ENCODE data around the gene CCDC179. TPM values are rescaled to one million over a fixed set of nuclear protein-coding genes. Genes with fewer than 3 reads are reported as not detected.

CCDC179 gene
- total RNA-seq, 1 experiment from 2014 or later = not detected

DNA sequence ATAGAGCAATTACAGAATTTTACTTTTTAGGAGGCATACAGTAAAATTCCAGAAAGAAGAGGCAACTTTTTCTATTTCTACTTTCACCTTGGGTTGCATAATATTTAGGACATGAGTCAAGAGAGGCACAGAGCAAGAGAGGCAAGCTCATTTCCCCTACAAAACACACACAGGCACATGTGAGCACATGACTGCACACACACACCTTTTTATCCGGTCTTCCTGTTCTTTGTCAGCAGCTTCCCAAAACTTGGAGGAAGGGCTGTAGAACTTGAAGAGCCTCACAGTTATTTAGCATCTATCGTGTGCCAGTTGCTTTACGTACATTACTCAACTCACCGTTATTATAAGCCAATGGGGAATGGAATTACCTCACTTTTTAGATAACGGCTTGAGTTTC lies 37.8 kb upstream of the CCDC179 start:
- ChIA-PET POLR2A (no interaction called here), CTCF (no interaction called here)
- Mint-ChIP-seq H3K27me3 (ENCODE audit: low read depth) (no peaks in the 10 kb centered on the region), H3K36me3 (0 out of 2 replicates have a peak, but pooled peaks cover 3% of the 10 kb centered on the region), H3K4me3 (no peak overlapping the region), H3K4me1 (peaks cover 4% of the 10 kb centered on the region), H3K9me3 (peaks cover 23% of the 10 kb centered on the region), H3K27ac (no peak overlapping the region)
- ATAC-seq (no peak), DNase-seq (ENCODE audit: low spot score) (no peak)
- TF ChIP-seq, protein P1, sequence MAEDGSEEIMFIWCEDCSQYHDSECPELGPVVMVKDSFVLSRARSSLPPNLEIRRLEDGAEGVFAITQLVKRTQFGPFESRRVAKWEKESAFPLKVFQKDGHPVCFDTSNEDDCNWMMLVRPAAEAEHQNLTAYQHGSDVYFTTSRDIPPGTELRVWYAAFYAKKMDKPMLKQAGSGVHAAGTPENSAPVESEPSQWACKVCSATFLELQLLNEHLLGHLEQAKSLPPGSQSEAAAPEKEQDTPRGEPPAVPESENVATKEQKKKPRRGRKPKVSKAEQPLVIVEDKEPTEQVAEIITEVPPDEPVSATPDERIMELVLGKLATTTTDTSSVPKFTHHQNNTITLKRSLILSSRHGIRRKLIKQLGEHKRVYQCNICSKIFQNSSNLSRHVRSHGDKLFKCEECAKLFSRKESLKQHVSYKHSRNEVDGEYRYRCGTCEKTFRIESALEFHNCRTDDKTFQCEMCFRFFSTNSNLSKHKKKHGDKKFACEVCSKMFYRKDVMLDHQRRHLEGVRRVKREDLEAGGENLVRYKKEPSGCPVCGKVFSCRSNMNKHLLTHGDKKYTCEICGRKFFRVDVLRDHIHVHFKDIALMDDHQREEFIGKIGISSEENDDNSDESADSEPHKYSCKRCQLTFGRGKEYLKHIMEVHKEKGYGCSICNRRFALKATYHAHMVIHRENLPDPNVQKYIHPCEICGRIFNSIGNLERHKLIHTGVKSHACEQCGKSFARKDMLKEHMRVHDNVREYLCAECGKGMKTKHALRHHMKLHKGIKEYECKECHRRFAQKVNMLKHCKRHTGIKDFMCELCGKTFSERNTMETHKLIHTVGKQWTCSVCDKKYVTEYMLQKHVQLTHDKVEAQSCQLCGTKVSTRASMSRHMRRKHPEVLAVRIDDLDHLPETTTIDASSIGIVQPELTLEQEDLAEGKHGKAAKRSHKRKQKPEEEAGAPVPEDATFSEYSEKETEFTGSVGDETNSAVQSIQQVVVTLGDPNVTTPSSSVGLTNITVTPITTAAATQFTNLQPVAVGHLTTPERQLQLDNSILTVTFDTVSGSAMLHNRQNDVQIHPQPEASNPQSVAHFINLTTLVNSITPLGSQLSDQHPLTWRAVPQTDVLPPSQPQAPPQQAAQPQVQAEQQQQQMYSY (CRISPR knock-in tag; IDR thresholded peaks at IDR 0.05) = no peak
- TF ChIP-seq ZNF232 (CRISPR knock-in tag; IDR thresholded peaks at IDR 0.05) = no peak
- TF ChIP-seq, protein P2, sequence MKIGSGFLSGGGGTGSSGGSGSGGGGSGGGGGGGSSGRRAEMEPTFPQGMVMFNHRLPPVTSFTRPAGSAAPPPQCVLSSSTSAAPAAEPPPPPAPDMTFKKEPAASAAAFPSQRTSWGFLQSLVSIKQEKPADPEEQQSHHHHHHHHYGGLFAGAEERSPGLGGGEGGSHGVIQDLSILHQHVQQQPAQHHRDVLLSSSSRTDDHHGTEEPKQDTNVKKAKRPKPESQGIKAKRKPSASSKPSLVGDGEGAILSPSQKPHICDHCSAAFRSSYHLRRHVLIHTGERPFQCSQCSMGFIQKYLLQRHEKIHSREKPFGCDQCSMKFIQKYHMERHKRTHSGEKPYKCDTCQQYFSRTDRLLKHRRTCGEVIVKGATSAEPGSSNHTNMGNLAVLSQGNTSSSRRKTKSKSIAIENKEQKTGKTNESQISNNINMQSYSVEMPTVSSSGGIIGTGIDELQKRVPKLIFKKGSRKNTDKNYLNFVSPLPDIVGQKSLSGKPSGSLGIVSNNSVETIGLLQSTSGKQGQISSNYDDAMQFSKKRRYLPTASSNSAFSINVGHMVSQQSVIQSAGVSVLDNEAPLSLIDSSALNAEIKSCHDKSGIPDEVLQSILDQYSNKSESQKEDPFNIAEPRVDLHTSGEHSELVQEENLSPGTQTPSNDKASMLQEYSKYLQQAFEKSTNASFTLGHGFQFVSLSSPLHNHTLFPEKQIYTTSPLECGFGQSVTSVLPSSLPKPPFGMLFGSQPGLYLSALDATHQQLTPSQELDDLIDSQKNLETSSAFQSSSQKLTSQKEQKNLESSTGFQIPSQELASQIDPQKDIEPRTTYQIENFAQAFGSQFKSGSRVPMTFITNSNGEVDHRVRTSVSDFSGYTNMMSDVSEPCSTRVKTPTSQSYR (CRISPR knock-in tag; IDR thresholded peaks at IDR 0.05) = no peak
- TF ChIP-seq IRF2 (CRISPR knock-in tag; IDR thresholded peaks at IDR 0.05; ENCODE audit: borderline replicate concordance, low read depth) = no peak
- TF ChIP-seq ZNF219 (CRISPR knock-in tag; IDR thresholded peaks at IDR 0.05; ENCODE audit: borderline replicate concordance) = no peak
- no peak for TF ChIP-seq CBFB (CRISPR knock-in tag; IDR thresholded peaks at IDR 0.05; ENCODE audit: low read depth)
- TF ChIP-seq NR2C2 (CRISPR knock-in tag; IDR thresholded peaks at IDR 0.05) = no peak
- TF ChIP-seq TCF7 (CRISPR knock-in tag; IDR thresholded peaks at IDR 0.05; ENCODE audit: low read depth) = no peak
- TF ChIP-seq, protein P3, sequence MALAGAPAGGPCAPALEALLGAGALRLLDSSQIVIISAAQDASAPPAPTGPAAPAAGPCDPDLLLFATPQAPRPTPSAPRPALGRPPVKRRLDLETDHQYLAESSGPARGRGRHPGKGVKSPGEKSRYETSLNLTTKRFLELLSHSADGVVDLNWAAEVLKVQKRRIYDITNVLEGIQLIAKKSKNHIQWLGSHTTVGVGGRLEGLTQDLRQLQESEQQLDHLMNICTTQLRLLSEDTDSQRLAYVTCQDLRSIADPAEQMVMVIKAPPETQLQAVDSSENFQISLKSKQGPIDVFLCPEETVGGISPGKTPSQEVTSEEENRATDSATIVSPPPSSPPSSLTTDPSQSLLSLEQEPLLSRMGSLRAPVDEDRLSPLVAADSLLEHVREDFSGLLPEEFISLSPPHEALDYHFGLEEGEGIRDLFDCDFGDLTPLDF (CRISPR knock-in tag; IDR thresholded peaks at IDR 0.05) = no peak
- TF ChIP-seq FOXK1 (CRISPR knock-in tag; IDR thresholded peaks at IDR 0.05) = no peak
- TF ChIP-seq, protein P4, sequence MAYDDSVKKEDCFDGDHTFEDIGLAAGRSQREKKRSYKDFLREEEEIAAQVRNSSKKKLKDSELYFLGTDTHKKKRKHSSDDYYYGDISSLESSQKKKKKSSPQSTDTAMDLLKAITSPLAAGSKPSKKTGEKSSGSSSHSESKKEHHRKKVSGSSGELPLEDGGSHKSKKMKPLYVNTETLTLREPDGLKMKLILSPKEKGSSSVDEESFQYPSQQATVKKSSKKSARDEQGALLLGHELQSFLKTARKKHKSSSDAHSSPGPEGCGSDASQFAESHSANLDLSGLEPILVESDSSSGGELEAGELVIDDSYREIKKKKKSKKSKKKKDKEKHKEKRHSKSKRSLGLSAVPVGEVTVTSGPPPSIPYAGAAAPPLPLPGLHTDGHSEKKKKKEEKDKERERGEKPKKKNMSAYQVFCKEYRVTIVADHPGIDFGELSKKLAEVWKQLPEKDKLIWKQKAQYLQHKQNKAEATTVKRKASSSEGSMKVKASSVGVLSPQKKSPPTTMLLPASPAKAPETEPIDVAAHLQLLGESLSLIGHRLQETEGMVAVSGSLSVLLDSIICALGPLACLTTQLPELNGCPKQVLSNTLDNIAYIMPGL (CRISPR knock-in tag; IDR thresholded peaks at IDR 0.05) = no peak
- no peak for TF ChIP-seq MXD4 (CRISPR knock-in tag; IDR thresholded peaks at IDR 0.05; ENCODE audit: borderline replicate concordance)
- TF ChIP-seq ETV6 (CRISPR knock-in tag; IDR thresholded peaks at IDR 0.05) = no peak
- TF ChIP-seq, protein P5, sequence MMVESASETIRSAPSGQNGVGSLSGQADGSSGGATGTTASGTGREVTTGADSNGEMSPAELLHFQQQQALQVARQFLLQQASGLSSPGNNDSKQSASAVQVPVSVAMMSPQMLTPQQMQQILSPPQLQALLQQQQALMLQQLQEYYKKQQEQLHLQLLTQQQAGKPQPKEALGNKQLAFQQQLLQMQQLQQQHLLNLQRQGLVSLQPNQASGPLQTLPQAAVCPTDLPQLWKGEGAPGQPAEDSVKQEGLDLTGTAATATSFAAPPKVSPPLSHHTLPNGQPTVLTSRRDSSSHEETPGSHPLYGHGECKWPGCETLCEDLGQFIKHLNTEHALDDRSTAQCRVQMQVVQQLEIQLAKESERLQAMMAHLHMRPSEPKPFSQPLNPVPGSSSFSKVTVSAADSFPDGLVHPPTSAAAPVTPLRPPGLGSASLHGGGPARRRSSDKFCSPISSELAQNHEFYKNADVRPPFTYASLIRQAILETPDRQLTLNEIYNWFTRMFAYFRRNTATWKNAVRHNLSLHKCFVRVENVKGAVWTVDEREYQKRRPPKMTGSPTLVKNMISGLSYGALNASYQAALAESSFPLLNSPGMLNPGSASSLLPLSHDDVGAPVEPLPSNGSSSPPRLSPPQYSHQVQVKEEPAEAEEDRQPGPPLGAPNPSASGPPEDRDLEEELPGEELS (CRISPR knock-in tag; IDR thresholded peaks at IDR 0.05) = no peak

DNA sequence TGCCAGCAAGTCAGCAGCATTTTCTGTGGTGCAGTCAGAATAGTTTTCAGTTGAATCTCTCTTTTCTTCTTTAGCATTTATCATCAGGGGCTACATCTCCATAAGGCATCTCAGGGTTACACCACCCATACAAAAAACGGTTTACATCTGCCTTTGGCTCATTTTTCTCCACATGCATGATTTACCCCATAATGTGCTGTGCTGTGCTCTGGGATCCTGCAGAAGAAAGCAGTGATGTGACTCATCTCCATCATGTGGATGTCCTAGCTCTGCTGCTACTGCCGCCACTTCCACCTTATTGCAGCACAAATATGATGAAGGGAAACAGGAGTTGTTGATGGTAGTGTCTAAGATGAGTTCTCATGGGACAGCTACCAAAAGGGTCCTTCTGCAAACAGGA lies 30.0 kb upstream of the CCDC179 start:
- no peak for ATAC-seq
- CTCF ChIA-PET = no interaction called here
- no peaks in the 10 kb centered on the region for H3K27me3 Mint-ChIP-seq (ENCODE audit: low read depth)
- DNase-seq (ENCODE audit: low spot score) = no peak
- H3K9me3 Mint-ChIP-seq = peaks cover 20% of the 10 kb centered on the region
- POLR2A ChIA-PET = no interaction called here
- H3K27ac Mint-ChIP-seq = no peak overlapping the region
- no peaks in the 10 kb centered on the region for H3K36me3 Mint-ChIP-seq
- no peaks in the 10 kb centered on the region for H3K4me1 Mint-ChIP-seq
- H3K4me3 Mint-ChIP-seq = no peak overlapping the region
- TF ChIP-seq, protein P6, sequence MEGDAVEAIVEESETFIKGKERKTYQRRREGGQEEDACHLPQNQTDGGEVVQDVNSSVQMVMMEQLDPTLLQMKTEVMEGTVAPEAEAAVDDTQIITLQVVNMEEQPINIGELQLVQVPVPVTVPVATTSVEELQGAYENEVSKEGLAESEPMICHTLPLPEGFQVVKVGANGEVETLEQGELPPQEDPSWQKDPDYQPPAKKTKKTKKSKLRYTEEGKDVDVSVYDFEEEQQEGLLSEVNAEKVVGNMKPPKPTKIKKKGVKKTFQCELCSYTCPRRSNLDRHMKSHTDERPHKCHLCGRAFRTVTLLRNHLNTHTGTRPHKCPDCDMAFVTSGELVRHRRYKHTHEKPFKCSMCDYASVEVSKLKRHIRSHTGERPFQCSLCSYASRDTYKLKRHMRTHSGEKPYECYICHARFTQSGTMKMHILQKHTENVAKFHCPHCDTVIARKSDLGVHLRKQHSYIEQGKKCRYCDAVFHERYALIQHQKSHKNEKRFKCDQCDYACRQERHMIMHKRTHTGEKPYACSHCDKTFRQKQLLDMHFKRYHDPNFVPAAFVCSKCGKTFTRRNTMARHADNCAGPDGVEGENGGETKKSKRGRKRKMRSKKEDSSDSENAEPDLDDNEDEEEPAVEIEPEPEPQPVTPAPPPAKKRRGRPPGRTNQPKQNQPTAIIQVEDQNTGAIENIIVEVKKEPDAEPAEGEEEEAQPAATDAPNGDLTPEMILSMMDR (IDR thresholded peaks at IDR 0.05) = no peak
- TF ChIP-seq KAT7 (CRISPR knock-in tag; IDR thresholded peaks at IDR 0.05; ENCODE audit: borderline replicate concordance) = no peak
- no peak for TF ChIP-seq ZNF416 (CRISPR knock-in tag; IDR thresholded peaks at IDR 0.05)
- TF ChIP-seq, protein P7, sequence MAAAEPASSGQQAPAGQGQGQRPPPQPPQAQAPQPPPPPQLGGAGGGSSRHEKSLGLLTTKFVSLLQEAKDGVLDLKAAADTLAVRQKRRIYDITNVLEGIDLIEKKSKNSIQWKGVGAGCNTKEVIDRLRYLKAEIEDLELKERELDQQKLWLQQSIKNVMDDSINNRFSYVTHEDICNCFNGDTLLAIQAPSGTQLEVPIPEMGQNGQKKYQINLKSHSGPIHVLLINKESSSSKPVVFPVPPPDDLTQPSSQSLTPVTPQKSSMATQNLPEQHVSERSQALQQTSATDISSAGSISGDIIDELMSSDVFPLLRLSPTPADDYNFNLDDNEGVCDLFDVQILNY (CRISPR knock-in tag; IDR thresholded peaks at IDR 0.05) = no peak
- TF ChIP-seq SOX15 (CRISPR knock-in tag; IDR thresholded peaks at IDR 0.05) = no peak
- TF ChIP-seq MXD4 (CRISPR knock-in tag; IDR thresholded peaks at IDR 0.05; ENCODE audit: borderline replicate concordance) = no peak
- TF ChIP-seq FOXP1 (CRISPR knock-in tag; IDR thresholded peaks at IDR 0.05; ENCODE audit: borderline replicate concordance) = no peak
- no peak for TF ChIP-seq OVOL2 (CRISPR knock-in tag; IDR thresholded peaks at IDR 0.05; ENCODE audit: borderline replicate concordance)

All from WTC11 (cell line).